ENCODE results near the gene SBF2.

DNA sequence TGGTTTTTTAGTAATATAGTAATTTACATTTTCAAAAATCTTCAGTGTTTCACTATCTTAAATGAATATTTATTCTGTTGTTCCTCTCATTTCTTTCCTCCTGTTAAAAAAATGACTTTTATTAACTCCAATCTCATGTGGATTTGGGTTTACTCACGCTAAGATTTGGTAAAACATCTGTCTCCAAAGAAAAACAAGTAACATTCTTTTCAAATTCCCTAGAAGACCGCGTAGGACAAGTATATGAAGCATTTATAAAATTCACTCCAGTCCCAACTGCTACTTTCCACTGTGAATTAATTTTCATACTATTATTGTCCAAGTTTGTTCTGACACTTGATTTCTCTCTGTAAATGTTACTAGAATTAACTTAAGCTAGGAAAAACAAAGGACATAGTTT lies 26.2 kb downstream of the SBF2 start:
- TF ChIP-seq GATA2 (IDR thresholded peaks at IDR 0.05; ENCODE audit: low read depth, low read length) (no peak), GATA3 (IDR thresholded peaks at IDR 0.05; ENCODE audit: low read depth, low read length) (no peak)

Measured in SH-SY5Y (cell line).